Fibroblast of lung (primary cell): ENCODE data around the gene NFKBIB.

Experiments used
- CTCF ChIP-seq, 2 donors: IDR thresholded peaks in 1 of 2; conservative IDR thresholded peaks in 1 of 2; 1 replicate in 1 of 2; 2 replicates in 1 of 2; pipeline ENCODE4 v1.5.1; 2011 to 2012; ENCODE audit warnings: low read length in 2 of 2, control low read depth in 1 of 2, inconsistent platforms in 1 of 2, low read depth in 1 of 2, mild to moderate bottlenecking in 1 of 2
- EZH2 ChIP-seq: IDR thresholded peaks from 2 replicates; pipeline ENCODE4 v1.5.1; 2012; ENCODE audit warnings: low read length, control low read depth, mild to moderate bottlenecking; ENCODE audit errors: missing control alignments

- no peak for TF ChIP-seq CTCF (conservative IDR thresholded peaks at IDR 0.05 in 1 of 2, IDR thresholded peaks at IDR 0.05 in 1 of 2; ENCODE audit: low read depth in 1 of 2, low read length in 2 of 2)
- TF ChIP-seq EZH2, result no peak
These were observed 10.7 kb downstream of the NFKBIB start for GRCh38 chr19:38910488-38910887.
